NCI-H526 (cell line): Measurements from ENCODE around the gene CSPG4.
"Not testable (repeated sequence)": the region's sequence is repeated elsewhere in the genome, so short reads cannot be mapped to it uniquely, and the experiment has no call there.

Experiments
- DNase-seq, 2 experiments: peaks; one replicate each; lab custom pipeline; 2025; lab: John Stamatoyannopoulos, UW

The CSPG4 gene

DNA sequence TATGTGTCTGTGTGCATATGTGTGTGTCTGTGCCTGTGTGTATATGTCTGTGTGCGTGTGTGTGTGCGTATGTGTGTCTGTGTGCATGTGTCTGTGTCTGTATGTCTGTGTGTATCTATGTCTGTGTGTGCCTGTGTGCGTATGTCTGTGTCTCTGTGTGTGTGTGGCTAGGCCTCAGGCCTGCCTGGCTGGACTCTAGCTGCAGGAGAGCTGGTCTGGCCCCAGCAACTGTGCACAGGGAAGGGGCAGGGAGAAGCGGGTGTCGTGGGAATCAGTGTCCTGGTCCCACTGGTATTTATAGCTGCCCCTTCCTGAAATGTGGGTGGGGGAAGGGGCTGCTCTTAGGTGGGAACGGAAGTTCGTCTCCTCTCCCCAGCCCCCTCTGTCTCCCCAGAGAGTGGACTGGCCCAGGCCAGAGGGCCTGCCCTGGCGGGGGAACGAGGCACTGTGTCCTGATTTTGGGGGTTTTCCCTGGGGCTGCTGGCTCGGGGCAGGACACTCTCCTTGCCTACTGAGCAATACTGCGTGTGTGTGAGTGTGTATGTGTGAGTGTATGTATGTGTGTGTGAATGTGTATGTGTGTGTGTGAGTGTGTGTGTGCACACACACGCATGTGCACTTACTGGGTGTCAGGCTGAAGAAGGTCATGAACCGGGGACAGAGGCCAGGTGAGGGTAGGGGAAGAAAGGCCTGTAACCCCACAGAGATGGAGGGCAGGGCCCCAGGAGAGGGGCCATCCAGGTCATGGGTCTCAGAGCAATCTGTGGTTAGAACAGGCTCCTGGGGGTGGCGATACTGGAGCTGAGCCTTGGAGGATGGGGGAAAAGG is 6.6 kb downstream of the CSPG4 start:
- DNase-seq = no peak

DNA sequence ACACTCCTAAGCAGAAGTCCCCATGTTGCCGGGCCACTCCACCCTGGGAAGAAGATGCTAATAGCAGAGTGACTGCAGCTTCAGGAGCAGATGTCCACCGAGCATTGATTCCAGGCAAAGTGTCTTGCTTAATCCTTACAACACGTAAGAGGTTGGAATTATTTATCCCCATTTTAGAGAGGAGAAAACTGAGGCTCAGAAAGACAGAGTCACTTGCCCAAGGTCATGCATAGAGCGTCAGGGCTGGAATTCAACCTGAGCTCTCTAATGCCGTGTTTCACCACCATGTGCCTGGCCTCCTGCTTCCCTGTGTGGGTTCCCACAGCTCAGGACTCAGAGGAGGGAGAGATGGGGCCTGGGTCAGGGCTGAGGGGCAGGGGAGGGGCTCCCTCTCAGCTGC is 7.3 kb downstream of the CSPG4 start:
- not testable (repeated sequence) for DNase-seq

DNA sequence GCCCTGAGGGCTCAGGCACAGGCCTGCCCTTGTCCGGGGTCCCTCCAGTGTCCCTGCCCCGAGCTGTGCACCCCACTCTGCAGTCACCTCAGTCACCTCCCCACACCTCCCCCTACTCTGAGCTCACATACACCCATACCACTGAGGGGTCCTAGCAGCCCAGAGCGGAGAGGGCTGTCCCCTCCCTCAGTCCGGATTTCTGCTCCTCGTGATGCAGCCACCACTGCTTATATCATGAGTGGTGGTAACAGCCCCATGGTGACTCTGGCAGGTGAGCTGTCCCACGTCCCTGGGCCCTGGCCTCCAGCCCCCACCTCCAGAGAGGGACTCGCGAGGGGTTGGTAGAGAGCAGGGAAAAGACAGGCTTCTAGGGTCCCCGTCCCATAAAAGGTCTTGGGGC is 8.0 kb downstream of the CSPG4 start:
- no peak for DNase-seq

DNA sequence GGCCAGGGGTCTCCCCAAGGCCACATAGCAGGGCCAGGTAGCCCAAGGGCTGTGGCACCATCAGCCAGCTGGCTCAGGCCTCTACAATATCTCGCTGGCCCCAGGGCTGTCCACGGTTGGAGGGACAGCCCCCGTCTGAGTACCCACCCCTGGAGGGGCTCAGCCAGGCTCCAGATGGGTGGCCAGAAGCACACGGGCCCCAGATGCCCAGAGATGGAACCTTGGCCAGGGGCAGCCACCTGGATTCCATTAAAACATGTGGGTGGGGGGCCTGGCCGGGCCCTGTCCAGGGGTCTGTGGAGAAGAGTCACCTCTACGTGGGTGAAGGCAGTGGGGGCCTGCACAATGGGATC is 8.4 kb downstream of the CSPG4 start:
- DNase-seq = no peak

DNA sequence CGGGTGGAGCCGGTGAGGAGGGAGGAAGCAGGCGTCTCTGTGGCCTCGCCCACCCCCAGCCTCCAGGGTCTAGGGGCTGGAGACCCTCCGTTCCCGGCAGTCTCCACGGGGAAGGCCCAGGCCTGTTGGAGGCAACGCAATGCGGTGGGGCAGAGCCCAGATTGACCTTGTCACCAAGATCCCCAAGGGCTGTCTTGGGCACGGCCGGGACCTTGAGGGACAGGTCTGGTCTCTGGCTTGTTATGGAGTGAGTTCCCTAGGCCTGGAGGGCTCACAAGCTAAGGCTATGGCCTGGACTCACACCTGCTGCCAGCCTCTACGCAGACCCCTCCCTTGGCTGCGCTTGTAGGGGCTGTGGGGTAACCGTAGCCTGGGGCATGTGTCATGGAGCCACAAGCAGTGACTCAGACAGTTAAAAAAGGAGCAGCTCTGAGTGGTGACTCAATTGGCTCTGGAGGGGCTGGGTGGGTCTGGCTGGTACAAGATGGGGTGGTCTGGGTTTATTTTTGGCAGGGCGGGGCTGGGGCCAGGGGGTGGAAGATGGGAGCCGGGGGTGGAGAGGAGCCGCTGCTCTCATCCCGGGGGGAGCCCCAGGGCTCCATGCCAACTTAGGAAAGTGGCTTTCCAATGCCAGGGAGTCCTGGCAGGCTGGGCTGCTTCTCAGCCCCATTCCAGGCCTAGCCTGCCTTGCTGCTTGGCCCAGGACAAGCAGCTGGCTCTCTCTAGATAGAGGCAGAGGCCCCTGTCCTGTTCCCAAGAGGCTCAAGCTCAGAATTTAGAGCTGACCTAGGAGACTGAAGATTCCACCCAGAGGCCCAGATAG is 9.0 kb downstream of the CSPG4 start:
- DNase-seq = not testable (repeated sequence)

DNA sequence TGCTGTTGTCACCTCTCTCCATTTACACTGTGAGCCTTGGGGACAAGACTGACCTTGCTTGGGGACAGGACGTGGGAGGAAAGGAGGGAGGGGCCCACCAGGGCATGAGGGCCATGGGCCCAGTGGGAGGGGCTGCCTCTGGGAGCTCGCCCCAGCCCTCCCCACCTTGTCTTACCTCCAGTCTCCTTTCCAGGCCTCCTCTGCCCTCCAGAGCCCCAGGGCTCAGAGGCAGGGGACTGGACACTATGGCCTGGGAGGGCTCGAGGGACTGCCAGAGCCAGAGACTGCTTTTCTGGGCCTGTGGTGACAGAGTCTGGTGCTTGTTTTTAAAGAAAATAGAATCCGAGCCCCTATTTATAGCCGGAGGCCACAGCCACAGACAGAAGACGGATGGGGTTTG is 10.2 kb downstream of the CSPG4 start:
- DNase-seq = no peak

DNA sequence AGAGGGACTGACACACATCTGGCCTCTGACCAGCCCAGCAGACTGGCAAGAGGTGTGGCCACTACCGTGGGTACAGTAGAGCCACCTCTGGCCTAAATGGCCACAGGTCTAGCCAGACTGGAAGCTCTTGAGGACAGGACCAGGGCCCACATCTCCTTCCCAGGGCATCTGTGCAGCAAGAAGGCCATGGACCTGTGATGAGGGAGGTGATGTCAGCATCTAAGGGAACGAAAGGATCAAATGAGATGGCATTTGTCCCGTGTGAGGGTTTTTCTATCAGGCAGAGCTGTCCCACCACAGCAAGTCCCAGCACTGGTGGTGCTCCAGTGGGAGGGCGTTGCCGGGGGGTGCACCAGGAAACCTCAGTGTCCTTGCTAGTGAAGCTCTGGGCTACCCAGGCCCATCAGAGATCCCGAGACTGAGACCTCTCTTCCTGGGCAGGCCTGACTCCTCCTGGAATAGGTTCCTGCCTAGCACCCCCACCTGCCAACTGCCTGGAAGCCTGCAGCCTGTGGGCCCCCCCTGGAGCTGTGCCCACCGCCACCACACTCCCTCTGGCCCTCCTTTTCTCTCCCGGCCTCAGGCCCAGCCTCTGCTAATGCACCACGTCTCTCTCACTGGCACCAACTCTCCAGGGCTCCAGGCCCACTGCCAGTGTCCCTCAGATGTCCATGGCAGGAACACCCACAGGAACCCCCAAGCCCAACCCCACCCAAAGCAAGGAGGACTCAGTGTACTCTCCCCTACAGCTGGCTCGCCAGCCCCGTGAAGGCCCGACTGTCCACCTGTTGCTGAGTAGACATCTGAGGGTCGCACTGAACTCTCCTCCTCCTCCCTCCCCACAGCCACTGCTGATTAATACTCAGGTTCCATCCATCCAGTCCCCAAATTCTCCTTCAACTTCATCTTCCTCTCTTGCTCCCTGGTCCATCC is 11.3 kb downstream of the CSPG4 start:
- not testable (repeated sequence) for DNase-seq

DNA sequence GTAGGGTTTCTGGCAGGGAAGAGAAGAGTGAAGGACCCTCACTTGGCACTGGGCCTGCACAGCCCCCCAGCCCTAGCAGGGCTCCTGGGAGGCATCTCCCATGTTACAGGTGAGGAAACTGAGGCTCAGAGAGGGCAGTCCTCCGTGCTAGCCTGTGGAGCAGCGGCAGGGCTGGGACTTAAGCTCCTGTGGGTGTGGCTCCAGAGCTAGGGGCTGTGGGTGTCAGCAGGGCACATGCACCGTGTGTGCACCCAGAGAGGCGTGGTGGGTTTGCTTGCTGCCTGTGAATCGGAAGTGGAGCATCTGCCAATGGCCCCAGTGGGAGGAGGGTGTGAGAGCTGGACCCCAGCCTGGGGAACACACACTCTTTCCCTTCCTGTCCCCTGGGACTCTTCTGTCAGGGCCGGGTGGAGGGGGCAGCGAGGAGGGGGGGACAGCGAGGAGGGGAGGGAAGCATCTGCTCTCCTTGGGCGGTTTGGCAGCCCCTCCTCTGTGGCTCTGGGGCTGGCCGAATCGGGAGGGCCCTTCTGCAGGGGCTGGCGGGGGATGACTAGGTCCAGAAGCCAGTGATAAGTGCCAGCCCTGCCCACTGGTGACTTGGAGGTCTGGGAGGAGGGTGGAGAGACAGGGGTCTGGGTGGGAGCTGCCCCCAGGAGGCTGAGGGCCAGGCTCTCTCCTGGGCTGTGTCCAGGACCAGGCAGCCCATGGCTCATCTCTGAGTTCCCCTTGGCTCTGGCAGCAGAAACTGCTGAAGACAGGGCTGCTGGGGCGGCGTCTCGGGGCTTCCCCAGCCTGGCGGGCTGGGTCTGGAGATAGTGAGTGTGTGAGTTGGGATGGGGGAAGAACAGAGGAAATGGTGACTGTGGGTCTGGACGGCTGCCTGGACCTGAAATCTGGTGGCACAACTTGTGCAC is 12.4 kb downstream of the CSPG4 start:
- DNase-seq = not testable (repeated sequence)

DNA sequence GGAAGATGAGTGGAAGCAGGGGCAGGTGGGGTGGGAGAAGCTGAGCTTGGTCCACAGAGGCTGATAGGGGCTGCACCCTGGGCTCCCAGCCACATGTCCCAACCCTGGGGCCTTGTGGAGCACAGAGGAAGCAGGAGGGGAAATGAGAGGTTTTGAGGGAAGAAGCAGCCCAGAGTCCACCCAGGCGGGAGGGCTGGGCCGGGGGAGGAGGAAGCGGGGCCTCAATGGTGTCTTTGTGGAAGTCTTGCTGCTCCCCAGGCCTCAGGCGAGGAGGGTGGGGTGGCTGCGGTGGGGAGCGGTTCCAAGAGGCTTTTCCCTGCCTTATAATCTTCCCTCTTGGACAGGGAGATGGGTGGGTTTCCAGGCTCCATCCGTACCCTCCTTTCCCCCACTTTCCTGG is 13.1 kb downstream of the CSPG4 start:
- not testable (repeated sequence) for DNase-seq

DNA sequence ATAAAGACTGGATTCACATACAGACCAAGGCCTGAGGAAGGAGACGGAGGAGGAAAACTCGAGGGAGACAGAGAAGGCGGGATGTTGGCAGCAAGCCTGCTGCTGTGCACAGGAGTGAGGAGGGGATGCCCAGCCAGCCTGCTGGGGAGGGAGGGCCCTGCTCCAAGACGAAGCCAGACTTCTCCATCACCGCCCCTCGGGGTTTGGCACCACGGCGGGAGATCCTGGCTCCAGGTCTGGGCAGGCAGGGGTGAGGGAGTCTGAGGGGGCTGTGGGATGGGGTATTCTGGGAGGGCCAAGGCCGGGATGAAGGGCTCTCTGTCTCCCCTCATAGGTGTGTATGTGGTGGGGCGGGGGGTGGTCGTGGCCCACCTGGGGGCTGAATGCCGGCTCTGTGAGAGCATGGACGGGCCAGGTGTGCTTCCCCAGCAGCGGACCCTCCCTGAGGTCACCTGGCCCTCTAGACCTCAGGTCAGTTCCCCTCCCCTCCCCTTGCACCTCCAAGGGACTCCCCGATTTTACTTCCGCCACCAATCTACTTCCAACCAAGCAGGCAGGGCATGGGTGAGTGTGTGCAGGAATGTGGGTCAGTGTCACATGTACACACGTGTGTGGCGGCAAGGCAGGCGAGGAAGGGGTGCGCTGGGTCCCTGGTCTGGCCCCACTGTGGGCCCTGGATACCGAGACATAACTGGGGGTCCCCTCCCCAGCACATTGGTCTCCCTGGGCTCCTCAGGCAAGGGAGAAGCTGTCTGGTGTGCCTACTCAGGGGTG is 14.5 kb downstream of the CSPG4 start:
- DNase-seq = not testable (repeated sequence)

DNA sequence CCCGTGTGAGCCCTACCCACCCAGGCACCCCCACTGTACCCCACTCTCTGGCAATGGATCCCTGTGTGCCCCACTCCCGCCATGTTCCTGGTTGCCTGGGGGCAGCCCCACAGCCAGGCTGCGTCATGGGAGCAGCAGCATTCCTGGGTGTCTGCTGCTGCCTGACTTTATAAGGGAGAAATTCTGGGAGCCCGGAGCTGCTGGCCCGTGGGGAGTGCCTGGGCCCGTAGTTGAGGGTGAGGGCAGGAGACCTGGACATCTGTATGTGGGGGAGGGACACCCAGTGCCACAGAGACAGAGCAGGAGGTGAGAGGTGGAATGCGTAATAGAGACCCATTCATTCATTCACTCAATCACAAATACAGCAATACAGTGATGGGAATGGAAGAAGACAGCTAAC is 15.1 kb downstream of the CSPG4 start:
- no peak for DNase-seq

DNA sequence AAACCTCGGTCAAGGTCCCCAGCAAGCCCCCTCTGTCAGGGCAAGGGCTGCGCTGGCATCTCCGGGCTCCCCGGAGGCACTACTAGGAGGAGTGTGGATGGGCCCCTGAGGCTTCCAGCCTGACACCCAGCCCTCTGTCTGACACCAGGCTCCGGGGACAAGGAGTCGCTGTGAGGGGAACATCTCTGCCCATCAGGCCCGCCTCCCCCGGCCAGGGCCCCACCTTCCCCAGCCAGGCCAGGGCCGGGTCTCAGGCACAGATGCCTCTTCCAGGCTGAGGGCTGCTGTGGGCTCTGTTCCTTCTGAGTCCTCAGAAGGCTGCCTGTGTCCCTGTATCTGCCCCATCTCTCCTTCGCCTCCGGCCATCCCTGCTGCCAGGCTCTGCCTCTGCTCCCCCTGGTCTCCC is 15.8 kb downstream of the CSPG4 start:
- no peak for DNase-seq

DNA sequence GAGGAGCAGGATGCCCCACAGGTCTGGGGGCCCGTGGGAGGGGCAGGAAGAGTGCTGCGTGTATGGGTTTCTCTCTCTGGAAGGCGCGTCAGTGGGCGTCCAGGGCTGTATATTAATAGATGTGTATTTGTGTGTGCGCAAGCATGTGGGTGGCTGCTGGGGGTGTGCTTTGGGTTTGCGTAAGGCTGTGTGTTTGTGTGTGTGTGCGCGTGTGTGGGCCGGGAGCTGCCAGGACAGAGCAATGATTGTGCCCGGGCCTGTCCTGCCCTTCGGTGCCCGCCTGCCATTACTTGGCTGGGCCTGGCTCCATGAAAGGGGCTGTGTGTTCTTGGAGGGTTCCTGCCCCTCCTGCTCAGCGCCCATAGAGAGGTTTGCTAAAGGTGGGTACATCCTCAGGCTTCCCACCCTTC is 16.3 kb downstream of the CSPG4 start:
- no peak for DNase-seq

DNA sequence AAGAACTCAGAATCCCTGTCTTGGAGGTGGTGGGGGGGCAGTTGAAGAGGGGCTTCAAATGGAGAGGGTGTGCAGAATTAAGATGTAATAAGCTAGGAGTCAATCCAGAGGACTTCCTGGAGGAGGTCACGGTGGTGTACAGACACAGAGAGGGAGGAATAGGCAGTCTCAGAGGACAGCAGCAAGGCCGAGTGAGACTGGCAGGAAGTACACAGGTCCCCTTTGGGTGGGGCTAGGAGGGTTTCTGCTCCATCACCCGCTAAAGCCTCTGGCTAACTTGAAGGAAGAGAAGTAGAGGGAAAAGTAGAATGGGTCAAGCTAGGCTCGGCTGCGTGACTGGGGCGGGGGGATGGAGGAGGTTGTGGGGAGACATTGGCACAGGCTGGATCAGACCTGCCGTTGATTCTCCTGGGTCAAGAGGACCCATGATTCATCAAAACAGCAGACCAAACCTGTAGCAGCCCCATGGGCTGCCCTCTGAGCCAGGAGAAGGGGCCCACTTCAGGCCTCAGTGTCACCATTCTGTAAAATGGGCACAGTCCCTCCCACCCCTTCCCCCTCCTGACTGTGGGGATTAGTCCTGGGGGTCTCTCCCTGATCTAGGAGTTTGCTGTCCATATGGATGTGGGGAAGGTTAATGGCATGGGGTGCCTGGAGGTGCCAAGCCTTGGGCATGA is 16.9 kb downstream of the CSPG4 start:
- DNase-seq = no peak

DNA sequence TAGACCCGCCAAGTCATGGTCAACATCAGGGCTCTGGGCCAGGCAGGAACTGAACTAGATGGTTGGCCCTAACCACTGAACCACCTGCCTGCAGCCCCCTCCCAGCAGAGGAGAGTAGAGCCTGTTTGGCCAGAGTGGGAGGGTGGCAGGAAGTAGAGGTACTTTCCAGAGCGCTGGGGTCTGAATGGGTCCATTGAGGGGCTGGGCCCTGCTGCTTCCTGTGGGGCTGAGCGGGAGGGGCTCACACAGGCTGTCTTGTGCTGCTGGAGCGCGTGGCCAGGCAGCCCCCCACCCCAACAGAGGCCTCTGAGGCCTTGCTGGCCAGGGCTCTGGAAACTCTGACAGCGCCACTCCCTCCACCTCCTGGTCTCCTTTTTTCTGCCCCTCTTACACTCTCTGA is 17.4 kb downstream of the CSPG4 start:
- DNase-seq = no peak

DNA sequence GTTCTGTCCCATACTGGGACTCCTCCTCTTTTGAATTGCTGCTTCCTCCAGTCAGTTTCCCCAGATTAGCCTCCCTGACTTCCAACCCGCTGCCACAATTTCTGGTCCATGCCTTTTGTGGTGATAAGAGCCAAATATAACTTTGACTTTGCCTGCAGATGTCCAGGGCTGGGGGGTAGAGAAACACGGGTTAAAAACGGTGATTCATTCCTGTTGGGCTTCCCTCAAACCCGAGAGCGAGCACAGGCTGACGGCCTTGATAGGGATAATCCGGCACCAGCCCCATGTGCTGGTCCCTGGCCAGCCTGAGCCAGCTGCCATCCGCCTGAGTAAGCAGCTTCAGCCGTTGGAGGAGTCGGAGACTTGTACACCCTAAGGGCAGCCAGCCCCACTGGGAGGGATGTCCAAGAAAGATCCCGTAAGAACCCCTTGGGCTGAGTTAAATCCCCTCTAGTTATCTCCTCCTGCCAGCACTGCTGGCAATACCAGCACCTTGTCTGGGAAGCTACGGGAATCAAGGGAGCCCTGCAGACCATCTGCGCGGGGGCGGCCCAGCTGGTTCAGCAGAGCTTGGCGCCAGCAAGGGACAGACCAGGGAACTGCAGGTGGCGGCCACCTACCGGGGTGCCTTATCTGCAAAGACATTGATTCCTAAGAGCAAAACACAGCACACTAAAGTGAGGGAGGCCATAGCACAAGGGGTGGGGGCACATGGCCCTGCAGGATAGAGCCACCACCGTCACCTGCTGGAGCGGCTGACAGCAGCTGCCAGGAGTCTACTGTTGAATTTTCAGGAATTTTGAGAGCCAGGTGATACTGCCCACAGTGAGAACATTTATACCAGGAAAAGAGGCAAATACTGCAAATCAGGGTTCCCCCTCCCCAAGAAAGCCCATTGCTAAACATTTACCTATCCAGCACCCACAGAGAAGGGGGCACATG is 18.1 kb downstream of the CSPG4 start:
- DNase-seq = peak; percentile 30 to 82

DNA sequence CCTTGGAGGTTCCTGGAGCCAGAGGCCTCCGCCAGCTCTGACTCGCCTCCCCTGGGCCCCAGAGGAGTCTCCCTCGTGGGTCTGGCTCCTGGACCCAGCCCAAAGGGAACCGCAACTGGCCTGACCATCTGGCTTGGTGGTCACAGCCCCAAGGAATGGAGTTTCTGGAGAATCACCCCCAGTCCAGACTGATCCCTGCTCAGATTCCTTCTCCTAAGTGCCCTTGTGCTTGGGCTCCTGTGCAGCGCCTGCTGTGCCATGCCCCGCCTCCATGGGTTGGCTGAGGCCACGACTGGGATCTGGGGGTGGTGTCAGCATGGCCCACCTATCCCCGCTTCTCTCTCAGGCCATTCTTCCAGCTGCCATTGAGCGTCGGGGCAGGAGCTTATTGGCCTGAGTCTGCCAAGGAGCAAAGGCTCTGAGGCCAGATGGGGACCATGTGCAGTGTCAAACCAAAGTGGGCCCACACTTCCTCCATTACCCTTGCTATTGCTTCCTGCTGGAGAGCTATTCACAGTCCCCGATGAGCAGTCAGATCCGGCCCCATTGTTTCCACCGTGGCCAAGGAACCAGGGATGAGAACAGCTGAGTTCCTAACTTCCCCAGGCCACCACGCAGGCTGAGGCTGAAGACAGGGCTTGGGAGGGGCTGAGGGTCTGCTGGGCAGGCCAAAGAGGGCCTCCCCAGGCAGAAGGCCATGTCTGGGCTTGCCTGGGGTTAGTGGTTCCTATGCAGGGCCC is 19.0 kb downstream of the CSPG4 start:
- no peak for DNase-seq

DNA sequence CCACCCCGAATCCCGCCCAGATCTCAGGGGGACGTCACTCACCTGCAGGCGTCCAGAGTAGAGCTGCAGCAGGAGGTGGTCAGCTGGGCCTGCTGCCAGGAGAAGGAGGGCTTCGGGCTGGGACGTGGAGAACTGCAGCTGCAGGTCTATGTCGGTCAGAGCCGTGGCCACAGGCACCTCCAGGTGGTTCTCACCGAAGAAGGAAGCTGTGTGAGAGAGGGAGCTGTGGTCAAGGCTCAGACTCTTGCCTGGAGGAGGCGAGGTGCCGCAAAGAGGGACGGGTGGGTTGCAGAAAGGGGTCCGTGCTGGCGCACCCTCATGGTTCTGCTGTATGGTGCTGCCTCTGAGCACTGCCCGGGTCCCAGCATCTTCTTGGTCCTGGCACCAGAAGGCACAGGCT is 19.6 kb downstream of the CSPG4 start:
- not testable (repeated sequence) for DNase-seq
